ENCODE results near the gene HDGFL3.
"Not testable (repeated sequence)": the region's sequence is repeated elsewhere in the genome, so short reads cannot be mapped to it uniquely, and the experiment has no call there.

HDGFL3 gene

DNA sequence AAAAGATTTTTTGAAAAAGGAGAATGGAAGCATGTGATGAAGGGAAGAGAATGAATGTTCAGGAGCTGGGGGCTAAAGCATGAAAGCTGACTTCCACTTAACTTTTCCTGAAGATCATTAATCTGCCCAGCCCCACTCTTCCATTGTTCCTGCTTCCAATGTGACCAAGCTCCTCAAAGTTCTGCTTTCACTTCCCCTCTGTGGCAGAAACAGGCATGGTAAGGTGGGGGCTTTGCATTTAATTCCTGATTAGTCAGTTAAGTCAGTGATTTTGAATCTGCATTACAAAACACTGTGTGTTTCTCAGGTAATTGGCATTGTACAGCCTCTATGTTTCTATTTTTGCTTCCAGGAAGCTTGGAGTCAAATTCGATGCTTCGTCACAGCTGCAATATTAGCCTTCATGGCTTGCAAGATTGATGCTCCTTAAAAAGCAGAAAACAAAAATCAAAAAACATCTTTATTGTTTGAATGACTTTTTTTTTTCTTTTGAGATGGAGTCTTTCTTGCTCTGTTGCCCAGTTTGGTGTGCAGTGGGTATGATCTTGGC is 107.5 kb downstream of the HDGFL3 start:
- no peak for DNase-seq (ENCODE audit: low read depth)

DNA sequence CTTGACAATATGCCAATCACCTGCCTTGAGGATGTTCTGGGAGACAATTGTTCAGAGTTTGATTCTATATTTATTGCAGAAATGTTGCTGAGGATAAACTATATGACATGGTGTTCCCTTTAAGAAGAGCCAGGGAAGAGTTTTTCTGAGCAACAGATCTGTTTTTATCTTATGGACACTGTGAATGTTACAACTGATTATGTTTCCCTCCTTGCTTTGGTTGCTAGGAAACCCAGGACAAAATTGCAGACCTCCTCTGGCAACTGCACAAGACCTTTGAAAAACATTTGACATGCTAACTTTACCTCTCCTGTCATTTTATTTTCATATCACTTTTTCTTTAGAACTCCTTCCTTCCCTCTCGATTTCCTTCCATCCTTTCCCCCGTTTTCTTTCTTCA is 108.3 kb downstream of the HDGFL3 start:
- no peak for DNase-seq (ENCODE audit: low read depth)

- no peak for DNase-seq (ENCODE audit: low read depth)
Measured at GRCh38 chr15:83098079-83098478, 109.5 kb downstream of the HDGFL3 start.

DNA sequence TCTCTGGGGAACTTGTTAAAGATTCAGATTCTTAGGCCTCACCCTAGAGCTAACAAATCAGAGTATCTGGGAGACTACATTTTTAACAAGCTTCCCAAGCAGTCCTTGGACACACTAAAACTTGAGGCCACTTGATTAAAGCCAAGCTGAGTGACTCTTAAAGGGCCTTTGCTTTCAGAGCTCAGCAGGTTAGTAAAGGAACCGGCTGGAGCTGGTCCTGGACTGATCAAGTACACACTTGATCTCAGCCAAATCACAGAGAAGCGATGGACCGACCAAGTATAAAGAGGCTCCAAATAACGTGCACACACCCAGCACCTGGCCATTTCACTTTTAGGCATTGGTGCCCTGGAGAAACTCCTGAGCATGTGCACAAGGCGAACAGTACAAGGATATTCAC is 113.0 kb downstream of the HDGFL3 start:
- no peak for DNase-seq (ENCODE audit: low read depth)

DNA sequence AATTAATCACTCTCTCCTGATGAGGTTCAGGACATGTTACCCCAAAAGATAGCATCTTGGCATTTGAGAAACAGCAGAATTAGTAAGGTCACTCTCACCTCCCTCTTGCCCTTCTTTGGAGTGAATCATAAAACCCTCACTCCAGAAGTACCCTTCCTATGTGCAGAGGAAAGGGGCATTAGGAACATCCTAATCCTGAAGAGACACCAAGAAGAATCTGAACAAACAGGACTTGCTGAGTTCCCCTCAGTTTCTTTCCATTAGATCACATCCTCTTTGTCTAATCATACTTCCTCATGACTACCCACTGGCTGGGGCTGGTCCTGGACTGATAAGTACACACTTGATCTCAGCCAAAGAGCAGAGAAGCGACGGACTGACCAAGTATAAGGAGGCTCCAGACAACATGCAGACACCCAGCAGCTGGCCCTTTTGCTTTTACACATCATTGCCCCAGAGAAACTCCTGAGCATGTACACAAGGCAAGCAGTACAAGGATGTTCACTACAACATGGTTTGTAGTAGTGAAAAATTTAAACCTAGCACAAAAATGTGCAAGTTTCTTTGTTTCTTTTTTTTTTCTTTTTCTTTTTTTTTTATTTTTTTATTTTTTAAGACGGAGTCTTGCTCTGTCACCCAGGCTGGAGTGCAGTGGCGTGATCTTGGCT is 115.2 kb downstream of the HDGFL3 start:
- peak; percentile 19 for DNase-seq (ENCODE audit: low read depth)

DNA sequence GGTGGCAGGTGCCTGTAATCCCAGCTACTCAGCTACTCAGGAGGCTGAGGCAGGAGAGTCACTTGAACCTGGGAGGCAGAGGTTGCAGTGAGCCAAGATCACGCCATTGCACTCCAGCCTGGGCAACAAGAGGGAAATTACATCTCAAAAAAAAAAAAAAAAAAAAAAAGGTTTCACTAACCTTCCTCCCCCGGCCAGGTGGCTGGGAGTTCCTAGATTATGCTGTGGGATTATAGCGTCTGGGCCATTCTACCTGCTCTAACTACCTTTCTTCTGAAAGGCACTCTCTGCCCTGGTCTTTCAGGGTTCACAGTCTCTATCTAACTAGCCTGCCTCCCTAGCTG is 115.7 kb downstream of the HDGFL3 start:
- not testable (repeated sequence) for DNase-seq (ENCODE audit: low read depth)

DNA sequence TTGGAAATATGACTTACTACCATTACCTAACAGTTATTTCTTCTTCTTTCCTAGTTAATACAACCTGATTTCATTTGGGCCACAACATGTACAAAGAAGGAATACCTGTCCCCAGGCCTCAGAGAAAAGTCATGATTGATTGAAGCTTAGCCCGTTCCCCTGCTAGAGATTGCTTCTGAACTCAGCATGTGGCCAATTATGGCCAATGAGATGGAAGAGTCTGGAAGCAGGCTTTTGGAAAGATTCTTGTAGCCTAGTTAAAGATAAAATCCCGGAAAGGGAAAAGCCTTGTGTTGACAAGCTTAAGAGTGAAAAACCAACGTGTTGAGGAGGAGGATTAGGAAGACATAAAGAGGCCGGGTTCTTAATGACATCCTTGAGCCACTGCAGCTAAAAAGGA is 117.2 kb downstream of the HDGFL3 start:
- no peak for DNase-seq (ENCODE audit: low read depth)

GRCh38 chr15:83088876-83089275 is 118.7 kb downstream of the HDGFL3 start:
- DNase-seq (ENCODE audit: low read depth), result no peak

DNA sequence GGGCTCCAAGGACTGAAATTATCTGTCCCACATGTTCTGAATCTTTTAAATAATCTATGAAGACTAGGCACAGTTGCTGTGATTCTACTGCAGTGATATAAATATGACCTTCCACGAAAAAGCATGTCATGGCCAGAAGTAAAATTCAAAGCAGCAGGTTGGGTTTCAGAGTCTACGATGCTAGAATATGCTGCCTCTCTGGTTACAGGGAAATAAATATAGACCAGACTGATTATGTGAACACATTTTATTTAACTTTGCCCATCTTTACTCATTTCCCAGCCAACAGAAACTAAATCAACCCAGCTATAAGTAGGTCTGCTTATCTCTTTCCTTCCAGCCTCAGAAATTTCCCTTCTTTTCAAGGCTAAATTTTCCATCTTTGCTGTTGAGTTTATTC is 120.0 kb downstream of the HDGFL3 start:
- DNase-seq (ENCODE audit: low read depth), result no peak

DNA sequence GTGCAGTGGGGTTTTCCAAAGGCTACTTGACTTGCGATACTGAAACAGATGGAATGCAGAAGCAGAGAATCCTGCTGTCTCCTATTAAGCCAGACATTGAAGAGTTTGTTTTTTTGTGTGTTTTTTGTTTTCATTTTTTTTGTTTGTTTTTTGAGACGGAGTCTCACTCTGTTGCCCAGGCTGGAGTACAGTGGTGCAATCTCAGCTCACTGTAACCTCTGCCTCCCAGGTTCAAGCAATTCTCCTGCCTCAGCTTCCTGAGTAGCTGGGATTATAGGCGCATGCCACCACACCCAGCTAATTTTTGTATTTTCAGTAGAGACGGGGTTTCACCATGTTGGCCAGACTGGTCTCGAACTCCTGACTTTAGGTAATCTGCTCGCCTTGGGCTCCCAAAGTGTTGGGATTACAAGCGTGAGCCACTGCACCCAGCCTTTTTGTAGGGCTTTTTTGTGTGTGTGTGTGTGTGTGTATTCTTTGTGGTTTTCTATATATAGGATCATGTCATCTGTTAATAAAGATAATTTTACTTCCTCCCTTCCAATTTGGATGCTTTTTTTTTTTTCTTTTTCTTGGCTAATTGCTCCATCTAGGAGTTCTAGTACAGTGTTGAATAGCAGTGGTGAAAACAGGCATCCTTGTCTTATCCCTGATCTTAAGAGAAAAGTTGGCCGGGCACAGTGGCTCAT is 121.6 kb downstream of the HDGFL3 start:
- not testable (repeated sequence) for DNase-seq (ENCODE audit: low read depth)

GRCh38 chr15:83085461-83085860 is 122.2 kb downstream of the HDGFL3 start:
- DNase-seq (ENCODE audit: low read depth), result not testable (repeated sequence)

GRCh38 chr15:83082730-83083386 is 124.8 kb downstream of the HDGFL3 start:
- no peak for DNase-seq (ENCODE audit: low read depth)

- DNase-seq (ENCODE audit: low read depth), result no peak
Measured at GRCh38 chr15:83081256-83082014, 126.2 kb downstream of the HDGFL3 start.

DNA sequence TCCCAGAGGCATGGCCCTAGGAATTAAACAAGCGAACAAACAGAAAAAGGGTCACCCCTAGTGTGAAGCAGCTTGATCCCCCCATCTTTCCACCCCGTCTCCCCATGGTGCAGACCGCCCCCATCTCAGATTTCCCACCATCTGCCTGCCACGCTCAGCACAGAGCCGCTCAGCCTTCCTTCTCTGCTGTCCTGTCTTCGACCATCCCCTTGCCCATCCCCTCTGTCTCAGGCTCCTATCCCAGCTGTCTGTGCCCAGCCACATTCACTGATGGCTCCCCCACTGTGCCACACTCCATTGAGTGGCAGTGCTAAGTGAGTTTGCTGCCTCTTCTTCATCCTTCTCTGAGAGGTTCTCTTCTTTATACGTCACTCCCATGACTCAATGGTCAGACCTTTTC is 128.9 kb downstream of the HDGFL3 start:
- no peak for DNase-seq (ENCODE audit: low read depth)
